Caco-2 (cell line): ENCODE results near the gene AHNAK. TPM values are rescaled to one million over a fixed set of nuclear protein-coding genes. Genes with fewer than 3 reads are reported as not detected.
"Not testable (repeated sequence)": the region's sequence is repeated elsewhere in the genome, so short reads cannot be mapped to it uniquely, and the experiment has no call there.

Experiments
- BruUV-seq: library from RNA; stranded (reverse); fragments of 400-500 nt; replicated peaks from 2 replicates; lab custom pipeline; 2021; lab: Mats Ljungman, UMichigan
- CTCF ChIA-PET: fragments of 300-600 bp; sonication (Branson Sonifier 250); formaldehyde crosslinking; loops from one replicate; lab custom pipeline; 2022; ENCODE audit warnings: antibody characterized with exemption; lab: Charles Lee
- POLR2A ChIA-PET: fragments of 300-600 bp; sonication (Branson Sonifier 250); formaldehyde crosslinking; loops from one replicate; lab custom pipeline; 2022; ENCODE audit warnings: antibody characterized with exemption; lab: Charles Lee
- DNase-seq, 2 experiments: peaks; one replicate each; pipeline versions ENCODE4 v3.0.0 to v3.0.0-alpha.2; 2020 to 2022
- H3K27me3 ChIP-seq: replicated peaks from 2 replicates; pipeline ENCODE4 v1.6.0; 2011; ENCODE audit warnings: low read length; ENCODE audit not compliant: control insufficient read depth, insufficient read depth
- H3K36me3 ChIP-seq: 2 replicates; pipeline ENCODE4 v1.5.1; 2011; ENCODE audit warnings: low read length; ENCODE audit not compliant: control insufficient read depth, insufficient read depth
- H3K4me1 ChIP-seq: fragments of 250-450 bp; sonication (Bioruptor Pico); 2 replicates; pipeline ENCODE4 v1.5.1; 2020; ENCODE audit warnings: mild to moderate bottlenecking
- H3K4me3 ChIP-seq: 2 replicates; pipeline ENCODE4 v1.5.1; 2011; ENCODE audit warnings: low read depth, mild to moderate bottlenecking, control low read depth, low read length
- H3K9me3 ChIP-seq: fragments of 250-450 bp; sonication (Bioruptor Pico); 2 replicates; pipeline ENCODE4 v1.5.1; 2020; ENCODE audit warnings: mild to moderate bottlenecking, moderate library complexity
- H3K27ac Mint-ChIP-seq: one replicate; pipeline ENCODE4 v1.8.0; 2022; ENCODE audit warnings: mixed read lengths; ENCODE audit not compliant: unreplicated experiment
- H3K27me3 Mint-ChIP-seq: one replicate; pipeline ENCODE4 v1.8.0; 2022; ENCODE audit warnings: mixed read lengths; ENCODE audit not compliant: insufficient read depth, unreplicated experiment
- H3K36me3 Mint-ChIP-seq: one replicate; pipeline ENCODE4 v1.8.0; 2022; ENCODE audit warnings: mild to moderate bottlenecking, mixed read lengths; ENCODE audit not compliant: insufficient read depth, unreplicated experiment
- H3K4me1 Mint-ChIP-seq: one replicate; pipeline ENCODE4 v1.8.0; 2022; ENCODE audit warnings: low read depth, mixed read lengths; ENCODE audit not compliant: unreplicated experiment
- H3K4me3 Mint-ChIP-seq: one replicate; pipeline ENCODE4 v1.8.0; 2022; ENCODE audit warnings: mild to moderate bottlenecking, moderate library complexity, mixed read lengths; ENCODE audit not compliant: unreplicated experiment
- H3K9me3 Mint-ChIP-seq: one replicate; pipeline ENCODE4 v1.8.0; 2022; ENCODE audit warnings: mixed read lengths; ENCODE audit not compliant: unreplicated experiment
- CTCF ChIP-seq, 2 experiments: fragments of 200-600 bp in 1 of 2; IDR thresholded peaks; 1 replicate in 1 of 2; 2 replicates in 1 of 2; pipeline versions ENCODE4 v1.5.1 to v1.8.0; 2011 to 2022; ENCODE audit warnings: antibody characterized with exemption in 1 of 2, control low read depth in 1 of 2, inconsistent platforms in 1 of 2, low read depth in 1 of 2, low read length in 1 of 2, mild to moderate bottlenecking in 1 of 2, moderate library complexity in 1 of 2; ENCODE audit not compliant: insufficient read depth in 1 of 2, severe bottlenecking in 1 of 2, unreplicated experiment in 1 of 2
- intact Hi-C: fragments of 100-400 bp; cut with micrococcal nuclease; formaldehyde crosslinking; loops from one replicate; pipeline ENCODE4 v1.10.0; 2022; ENCODE audit not compliant: unreplicated experiment
- total RNA-seq: library from RNA; stranded (reverse); gene quantifications from 2 replicates; pipeline ENCODE4 v1.2.3, GENCODE V29; 2022

AHNAK gene
- total RNA-seq, 1 experiment from 2014 or later: 312 TPM

- no peaks in the 10 kb centered on the region for H3K27me3 ChIP-seq
- Mint-ChIP-seq H3K4me3 (peak overlapping the region; percentile 23), H3K27me3 (no peaks in the 10 kb centered on the region), H3K4me1 (peaks cover 60% of the 10 kb centered on the region), H3K9me3 (no peaks in the 10 kb centered on the region), H3K36me3 (peaks cover 14% of the 10 kb centered on the region), H3K27ac (peak overlapping the region; percentile 5)
- TF ChIP-seq CTCF (IDR thresholded peaks at IDR 0.05; ENCODE audit: insufficient read depth in 1 of 2, low read depth in 1 of 2, low read length in 1 of 2, severe bottlenecking in 1 of 2, unreplicated experiment in 1 of 2): no peak
- no peak overlapping the region for H3K4me3 ChIP-seq
- no peak for DNase-seq
- CTCF ChIA-PET: interaction anchor here (0.9 to 2.2 kb wide), 4 partner anchors 20 to 104 kb away, joined by 3 to 19 read pairs (median 4); no protein-coding TSS in a partner anchor
- no TSS peak for BruUV-seq
- POLR2A ChIA-PET: interaction anchor here (0.6 to 1.0 kb wide), 3 partner anchors 20 to 74 kb away, joined by 3 to 9 read pairs (median 3); no protein-coding TSS in a partner anchor
- no peaks in the 10 kb centered on the region for H3K36me3 ChIP-seq
- H3K4me1 ChIP-seq: peaks cover 76% of the 10 kb centered on the region
- no peaks in the 10 kb centered on the region; the same call in 1 of the 2 replicates for H3K9me3 ChIP-seq
- intact Hi-C loops: loop anchor here (2.0 kb wide), 1 partner anchor 14 kb away; no protein-coding TSS in a partner anchor
These were observed 46.0 kb downstream of the AHNAK start for GRCh38 chr11:62500650-62501030.

GRCh38 chr11:62499944-62500649, 46.5 kb downstream of the AHNAK start:
- no peaks in the 10 kb centered on the region for H3K9me3 Mint-ChIP-seq
- intact Hi-C loops: loop anchor here (2.0 kb wide), 1 partner anchor 15 kb away; no protein-coding TSS in a partner anchor

GRCh38 chr11:62499311-62499943, 47.2 kb downstream of the AHNAK start:
- DNase-seq, H3K9me3 ChIP-seq, H3K27me3 Mint-ChIP-seq, intact Hi-C loops, BruUV-seq, H3K27me3 ChIP-seq, H3K36me3 ChIP-seq, H3K4me3 ChIP-seq, H3K9me3 Mint-ChIP-seq, H3K4me3 Mint-ChIP-seq: not testable (repeated sequence)
- peaks cover 65% of the 10 kb centered on the region for H3K4me1 ChIP-seq
- peaks cover 14% of the 10 kb centered on the region for H3K36me3 Mint-ChIP-seq
- ChIA-PET POLR2A (interaction anchor here (0.9 to 1.0 kb wide), 2 partner anchors 19 to 46 kb away, joined by 3 to 9 read pairs; no protein-coding TSS in a partner anchor), CTCF (interaction anchor here (1.1 to 2.2 kb wide), 3 partner anchors 43 to 61 kb away, joined by 3 to 19 read pairs (median 6); no protein-coding TSS in a partner anchor)
- H3K27ac Mint-ChIP-seq: peak overlapping the region; percentile 5
- H3K4me1 Mint-ChIP-seq: peaks cover 47% of the 10 kb centered on the region

More at GRCh38 chr11:62499944-62500649, 46.5 kb downstream of the AHNAK start:
- peaks cover 14% of the 10 kb centered on the region for H3K36me3 Mint-ChIP-seq
- H3K27me3 Mint-ChIP-seq: no peaks in the 10 kb centered on the region
- DNase-seq: peak; percentile 49 to 70
- peaks cover 71% of the 10 kb centered on the region for H3K4me1 ChIP-seq
- H3K4me3 Mint-ChIP-seq: peak overlapping the region; percentile 23
- H3K27ac Mint-ChIP-seq: peak overlapping the region; percentile 5
- CTCF ChIA-PET: interaction anchor here (0.6 to 2.2 kb wide), 6 partner anchors 19 to 104 kb away, joined by 3 to 19 read pairs (median 3); no protein-coding TSS in a partner anchor
- H3K36me3 ChIP-seq: no peaks in the 10 kb centered on the region
- no peaks in the 10 kb centered on the region for H3K27me3 ChIP-seq
- BruUV-seq: no TSS peak
- peaks cover 54% of the 10 kb centered on the region for H3K4me1 Mint-ChIP-seq
- no peak for TF ChIP-seq CTCF (IDR thresholded peaks at IDR 0.05; ENCODE audit: insufficient read depth in 1 of 2, low read depth in 1 of 2, low read length in 1 of 2, severe bottlenecking in 1 of 2, unreplicated experiment in 1 of 2)
- POLR2A ChIA-PET: interaction anchor here (0.6 to 1.0 kb wide), 3 partner anchors 19 to 74 kb away, joined by 3 to 9 read pairs (median 3); no protein-coding TSS in a partner anchor
- no peaks in the 10 kb centered on the region; the same call in 1 of the 2 replicates for H3K9me3 ChIP-seq
- H3K4me3 ChIP-seq: no peak overlapping the region
